GM12801 (cell line): ENCODE data around the gene OPCML.

Experiments used
- TF ChIP-seq, protein P1 (sequence below): IDR thresholded peaks from one replicate; pipeline ENCODE4 v1.5.1; 2011; ENCODE audit warnings: control low read depth; ENCODE audit not compliant: insufficient read length; ENCODE audit errors: extremely low read depth

The OPCML gene

DNA sequence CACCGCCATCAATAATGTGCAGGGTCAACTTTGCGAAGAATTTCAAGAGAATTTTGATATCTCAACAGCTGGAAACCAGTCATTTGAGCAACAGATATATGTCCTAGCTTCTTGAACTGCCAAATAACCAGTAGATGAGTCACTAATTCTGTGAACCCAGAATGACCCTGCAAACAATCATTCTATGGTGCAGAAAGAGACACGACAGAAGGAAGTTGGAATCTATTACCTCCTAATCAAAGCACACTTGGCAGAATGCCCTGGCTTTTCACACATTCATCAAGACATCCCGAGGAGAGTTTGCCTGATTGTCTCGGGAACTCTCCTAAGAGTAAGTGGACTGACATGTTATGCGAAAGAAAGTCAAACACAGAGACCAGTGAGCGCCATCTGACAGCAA lies 621.1 kb downstream of the OPCML start:
- TF ChIP-seq, protein P1, sequence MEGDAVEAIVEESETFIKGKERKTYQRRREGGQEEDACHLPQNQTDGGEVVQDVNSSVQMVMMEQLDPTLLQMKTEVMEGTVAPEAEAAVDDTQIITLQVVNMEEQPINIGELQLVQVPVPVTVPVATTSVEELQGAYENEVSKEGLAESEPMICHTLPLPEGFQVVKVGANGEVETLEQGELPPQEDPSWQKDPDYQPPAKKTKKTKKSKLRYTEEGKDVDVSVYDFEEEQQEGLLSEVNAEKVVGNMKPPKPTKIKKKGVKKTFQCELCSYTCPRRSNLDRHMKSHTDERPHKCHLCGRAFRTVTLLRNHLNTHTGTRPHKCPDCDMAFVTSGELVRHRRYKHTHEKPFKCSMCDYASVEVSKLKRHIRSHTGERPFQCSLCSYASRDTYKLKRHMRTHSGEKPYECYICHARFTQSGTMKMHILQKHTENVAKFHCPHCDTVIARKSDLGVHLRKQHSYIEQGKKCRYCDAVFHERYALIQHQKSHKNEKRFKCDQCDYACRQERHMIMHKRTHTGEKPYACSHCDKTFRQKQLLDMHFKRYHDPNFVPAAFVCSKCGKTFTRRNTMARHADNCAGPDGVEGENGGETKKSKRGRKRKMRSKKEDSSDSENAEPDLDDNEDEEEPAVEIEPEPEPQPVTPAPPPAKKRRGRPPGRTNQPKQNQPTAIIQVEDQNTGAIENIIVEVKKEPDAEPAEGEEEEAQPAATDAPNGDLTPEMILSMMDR, result no peak

DNA sequence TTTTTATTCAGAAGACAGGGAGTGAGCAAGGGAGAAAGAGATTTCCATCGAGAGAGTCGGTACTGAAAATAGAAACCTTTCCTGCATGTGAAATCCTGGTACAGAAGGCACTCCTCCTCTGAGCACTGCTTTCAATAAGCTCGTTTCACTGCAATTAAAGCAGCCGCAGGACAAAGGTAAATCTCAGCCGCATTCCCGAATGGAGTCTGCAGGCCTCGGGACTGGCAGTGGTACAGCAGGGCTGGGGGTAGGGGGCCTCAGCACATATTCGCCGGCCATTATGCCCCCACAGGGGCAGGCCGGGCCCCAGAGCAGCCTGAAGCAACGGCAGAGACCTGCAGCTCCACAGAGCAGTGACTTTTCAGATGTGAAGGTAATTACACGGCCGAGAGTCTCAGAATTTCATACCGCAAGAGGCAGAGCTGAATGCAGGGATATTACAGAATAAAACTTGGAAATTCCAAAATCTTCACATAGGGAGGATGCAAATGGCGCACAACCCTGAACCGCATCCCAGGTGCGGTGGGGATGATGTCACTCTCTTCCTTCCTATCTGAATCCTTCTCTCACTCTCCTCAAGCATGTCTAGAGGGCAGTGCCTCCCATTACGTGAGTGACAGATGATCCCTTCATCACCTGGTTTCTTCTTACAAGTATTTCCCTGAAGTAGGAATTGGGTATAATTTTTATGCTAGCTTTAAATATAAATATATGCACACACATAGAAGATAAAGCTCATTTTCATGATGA lies 622.1 kb downstream of the OPCML start:
- TF ChIP-seq, protein P1, result no peak

DNA sequence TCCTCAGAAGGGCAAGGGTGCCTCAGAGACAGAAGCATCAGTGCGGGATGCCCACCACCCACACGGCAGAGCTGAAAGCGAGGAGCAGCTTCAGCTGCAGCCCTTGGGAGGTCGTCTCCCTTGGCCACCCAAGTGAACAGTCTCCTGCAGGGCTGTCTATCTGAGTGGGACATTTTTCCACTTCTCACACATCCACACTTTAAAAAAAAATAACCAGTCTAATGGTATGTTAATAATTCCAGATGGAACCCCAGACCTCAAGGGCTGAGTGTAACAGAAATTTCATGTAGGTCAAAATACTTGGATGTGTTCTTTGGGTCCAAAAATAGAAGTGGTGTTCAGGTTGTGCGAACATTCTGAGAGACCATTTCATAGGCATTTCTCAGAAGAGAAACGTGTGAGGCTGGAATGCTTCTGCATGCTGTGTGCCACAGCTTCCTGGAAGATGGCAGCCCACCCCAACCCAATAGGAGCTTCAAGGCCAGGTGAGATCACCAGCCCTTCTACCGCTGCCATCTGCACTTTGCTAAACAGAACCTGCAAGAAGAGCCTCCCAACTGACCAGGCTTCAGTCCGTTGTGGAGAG lies 623.2 kb downstream of the OPCML start:
- TF ChIP-seq, protein P1, result no peak

DNA sequence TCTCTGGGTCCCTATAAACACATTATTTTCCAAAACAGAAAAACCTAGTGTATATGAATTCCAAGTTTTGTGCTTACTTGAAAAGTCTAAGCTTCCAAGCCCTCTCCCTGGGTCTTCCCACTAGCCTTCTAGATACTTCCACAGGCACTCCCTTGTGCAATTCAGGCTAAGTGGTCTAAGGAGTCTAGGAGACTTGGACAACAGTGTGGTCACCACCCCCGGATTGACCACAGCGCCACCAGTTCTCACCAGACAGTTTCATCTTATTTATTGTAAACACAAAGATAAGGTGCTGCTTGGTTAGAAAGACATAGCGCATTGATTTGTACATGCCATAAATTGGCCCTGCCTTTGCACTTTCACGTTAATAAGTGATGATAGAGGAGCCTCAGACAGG lies 623.9 kb downstream of the OPCML start:
- TF ChIP-seq, protein P1, result no peak

DNA sequence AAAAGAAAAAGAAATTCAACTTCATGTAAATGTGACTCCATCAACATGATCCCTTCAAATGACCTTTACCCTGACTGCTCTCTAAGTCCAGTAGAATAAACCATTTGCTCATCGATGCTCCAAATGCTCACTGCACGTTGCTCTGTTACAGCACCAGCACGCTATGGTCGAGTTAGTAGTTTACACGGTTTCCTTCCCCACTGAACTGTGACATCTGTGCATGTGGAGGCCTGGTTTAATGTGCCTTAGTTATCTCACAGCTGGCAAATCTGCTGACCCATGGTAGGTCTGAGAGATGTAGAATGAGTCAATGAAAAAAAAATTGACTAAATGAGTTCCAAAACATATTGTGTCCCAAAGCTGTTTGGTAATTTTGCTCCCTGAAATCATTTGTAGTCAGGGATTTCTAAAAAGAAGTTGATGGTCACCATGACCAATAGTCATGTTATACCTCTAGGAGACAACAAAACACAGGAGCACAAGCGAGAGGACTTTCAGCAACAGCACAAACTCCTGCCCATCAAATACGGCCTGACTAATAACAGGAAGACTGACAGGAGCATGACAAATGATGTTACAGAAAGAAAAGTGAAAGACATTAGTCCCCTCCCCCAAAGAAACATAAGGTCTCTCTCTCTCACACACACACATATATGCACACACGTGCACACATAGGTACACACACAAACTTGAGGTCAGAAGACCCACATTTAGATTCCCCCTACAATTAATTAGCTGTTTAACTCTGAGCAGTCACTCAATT lies 624.5 kb downstream of the OPCML start:
- TF ChIP-seq, protein P1, result no peak

DNA sequence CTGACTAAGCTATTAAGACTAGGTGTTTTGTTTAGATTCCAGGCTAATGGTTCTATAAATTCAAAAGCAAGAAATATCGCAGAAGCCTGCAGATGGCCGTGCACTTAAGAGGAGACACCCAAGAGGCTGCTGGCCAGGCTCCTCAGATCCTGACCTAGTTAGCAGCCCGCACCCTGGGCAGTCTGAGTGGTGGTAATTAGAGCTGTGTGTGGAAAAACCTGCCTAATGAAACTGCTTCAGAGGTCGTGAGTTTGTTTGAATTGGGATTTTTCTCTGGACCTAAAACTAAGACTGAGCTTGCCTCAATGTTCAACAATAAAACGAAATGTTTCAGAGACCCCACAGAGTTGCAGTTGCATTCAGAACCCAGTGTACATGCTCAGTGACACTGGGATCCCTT lies 627.7 kb downstream of the OPCML start:
- TF ChIP-seq, protein P1, result no peak

DNA sequence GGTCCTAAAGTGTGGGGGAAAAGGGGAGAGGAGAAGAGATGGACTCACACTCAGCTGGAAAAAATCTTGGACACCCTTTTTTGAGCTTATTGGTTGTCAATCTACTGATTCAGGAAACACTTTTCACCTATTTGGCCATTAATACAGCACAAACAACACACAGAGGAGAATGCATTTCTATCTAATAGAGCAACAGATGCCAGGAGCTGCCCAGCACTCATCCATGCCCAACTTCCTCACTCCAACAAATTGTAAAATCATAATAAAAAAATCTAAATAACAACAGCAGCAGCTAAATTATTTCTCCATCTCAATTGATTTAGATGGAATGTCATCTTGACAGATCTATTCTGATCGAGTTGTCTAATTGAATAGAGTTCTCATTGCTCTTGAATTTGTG lies 628.2 kb downstream of the OPCML start:
- TF ChIP-seq, protein P1, result no peak
